Activated CD4-positive, alpha-beta T cell treated with anti-CD3 and anti-CD28 coated beads, Interleukin-2, Interleukin-4, amounts not matched to agents 100 ng/mL and 50 ng/mL, durations not matched to agents 16 hours and 8 hours (primary cell): ENCODE results near the gene BTAF1.
"Not testable (repeated sequence)": the region's sequence is repeated elsewhere in the genome, so short reads cannot be mapped to it uniquely, and the experiment has no call there.

ENCODE experiments used
- DNase-seq: peaks from one replicate; pipeline ENCODE4 v3.0.0-alpha.2; 2020; ENCODE audit warnings: low spot score

BTAF1 gene

DNA sequence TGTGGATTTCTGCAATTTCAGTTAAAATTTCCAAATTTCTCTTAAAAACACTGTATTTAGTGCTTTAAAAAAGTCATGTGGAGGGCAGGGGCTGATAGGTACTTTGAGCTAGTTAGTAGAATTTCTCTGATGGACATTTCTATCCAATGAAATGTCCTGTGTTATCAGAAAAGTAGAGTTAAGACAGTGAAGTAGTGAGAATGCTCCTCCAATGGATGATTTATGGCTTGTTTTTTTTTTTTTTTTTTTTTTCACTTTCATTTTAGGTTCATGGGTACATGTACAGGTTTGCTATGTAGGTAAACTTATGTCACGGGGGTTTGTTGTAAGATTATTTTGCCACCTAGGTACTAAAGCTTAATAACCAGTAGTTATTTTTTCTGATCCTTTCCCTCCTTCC lies 55.0 kb downstream of the BTAF1 start:
- DNase-seq: no peak

DNA sequence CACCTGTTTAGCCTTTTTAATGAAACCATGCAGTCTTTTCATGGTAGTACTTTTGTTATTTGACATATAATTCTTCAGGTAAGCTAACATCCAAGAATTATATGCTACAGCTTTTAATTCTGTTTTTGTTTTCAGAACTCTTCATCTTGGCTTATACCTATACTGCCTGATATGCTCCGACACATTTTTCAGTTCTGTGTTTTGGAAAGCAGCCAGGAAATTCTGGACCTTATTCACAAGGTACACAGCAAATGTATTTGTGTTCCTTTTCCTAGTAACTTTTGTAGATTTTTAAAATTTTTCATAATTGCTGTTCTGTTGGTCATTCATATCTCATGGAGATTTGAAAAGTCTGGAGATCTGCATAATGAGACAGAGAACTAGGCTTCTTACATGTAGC lies 56.7 kb downstream of the BTAF1 start:
- no peak for DNase-seq

DNA sequence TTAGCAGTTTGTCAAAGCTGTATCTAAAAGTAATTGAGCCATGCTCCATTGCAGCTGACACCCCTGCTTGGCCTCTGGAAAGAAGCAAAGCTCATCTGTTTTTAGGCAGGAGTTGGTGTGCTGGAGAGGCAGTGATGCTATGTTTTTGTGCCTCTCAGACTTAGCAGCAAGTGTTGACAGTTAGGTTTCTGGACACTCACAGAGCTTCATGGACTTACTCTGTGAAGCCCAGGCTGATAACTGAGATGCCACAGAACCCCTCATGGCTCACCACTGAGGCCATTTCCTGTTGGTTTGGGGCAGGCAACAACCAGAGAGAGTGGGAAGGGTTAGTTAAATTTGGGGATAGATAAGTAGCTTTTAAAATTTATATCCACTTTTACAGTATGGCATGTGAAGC lies 59.8 kb downstream of the BTAF1 start:
- DNase-seq: no peak

DNA sequence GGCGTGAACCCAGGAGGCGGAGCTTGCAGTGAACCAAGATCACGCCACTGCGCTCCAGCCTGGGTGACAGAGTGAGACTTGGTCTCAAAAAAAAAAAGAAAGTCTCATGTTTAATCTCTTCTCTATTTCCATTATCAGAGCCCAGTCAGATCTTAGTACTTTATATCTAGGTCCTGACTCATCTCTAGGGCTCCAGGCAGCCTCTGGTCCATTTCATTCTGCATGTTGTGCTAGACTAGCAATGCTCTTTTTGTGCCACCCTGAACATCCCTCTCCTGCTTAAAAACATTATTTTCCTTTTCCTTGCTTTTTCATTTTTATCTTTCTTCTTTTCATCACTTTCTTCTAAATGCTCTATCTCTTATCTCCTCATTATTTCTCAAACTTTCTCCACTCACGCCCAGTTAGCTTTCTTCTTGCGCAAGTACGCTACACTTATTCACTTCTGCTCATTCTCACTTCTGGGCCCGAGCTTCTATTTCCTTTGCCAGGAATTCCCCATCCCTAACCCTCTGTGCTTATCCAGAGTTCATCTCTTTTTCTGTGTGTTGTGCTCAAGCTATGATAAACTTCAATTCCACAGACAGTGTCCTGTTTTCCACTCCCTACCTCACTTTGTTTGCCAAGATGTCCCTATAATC lies 63.9 kb downstream of the BTAF1 start:
- no peak for DNase-seq

DNA sequence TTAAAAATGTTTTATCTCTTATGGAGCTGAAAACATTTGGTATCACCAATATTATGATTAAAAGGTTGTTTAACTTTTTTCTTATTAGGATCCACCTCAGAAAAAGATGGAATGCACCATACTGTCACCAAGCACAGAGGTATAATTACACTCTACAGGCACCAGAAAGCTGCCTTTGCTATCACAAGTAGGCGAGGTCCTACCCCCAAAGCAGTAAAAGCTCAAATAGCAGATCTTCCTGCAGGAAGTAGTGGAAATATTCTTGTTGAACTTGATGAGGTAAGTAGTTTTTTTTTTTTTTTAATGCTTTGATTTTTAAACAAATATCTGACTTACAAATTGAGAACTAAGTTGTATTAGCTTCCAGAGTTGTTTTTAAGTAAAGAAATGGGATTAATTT lies 68.5 kb downstream of the BTAF1 start:
- no peak for DNase-seq

DNA sequence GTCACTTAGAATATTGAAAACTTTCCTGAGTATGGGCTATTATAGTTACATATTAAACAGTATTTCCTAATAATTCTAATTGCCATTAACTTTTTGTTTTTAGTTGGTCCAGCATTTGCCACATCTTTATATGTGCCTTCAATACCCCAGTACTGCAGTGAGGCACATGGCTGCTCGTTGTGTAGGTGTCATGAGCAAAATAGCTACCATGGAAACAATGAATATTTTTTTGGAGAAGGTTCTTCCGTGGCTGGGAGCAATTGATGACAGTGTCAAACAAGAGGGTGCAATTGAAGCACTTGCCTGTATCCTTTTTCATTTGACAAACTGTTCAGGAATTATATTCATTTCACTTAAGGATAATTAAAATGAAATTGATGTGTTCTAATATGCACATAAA lies 72.7 kb downstream of the BTAF1 start:
- no peak for DNase-seq

DNA sequence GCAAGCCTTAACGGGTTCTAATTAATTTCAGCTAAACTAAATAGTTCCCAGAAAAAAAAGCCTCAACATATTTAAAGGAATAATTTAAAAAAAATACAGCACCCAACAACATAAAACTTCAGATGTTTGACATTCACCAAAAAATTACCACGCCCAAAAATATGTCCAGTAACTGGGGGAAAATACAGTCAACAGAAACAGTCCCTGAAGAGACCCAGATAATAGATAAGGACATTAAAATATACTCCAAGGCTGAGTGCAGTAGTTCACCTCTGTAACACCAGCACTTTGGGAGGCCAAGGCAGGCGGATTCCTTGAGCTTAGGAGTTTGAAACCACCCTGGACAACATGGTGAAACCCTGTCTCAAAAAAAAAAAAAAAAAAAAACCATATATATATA lies 78.0 kb downstream of the BTAF1 start:
- no peak for DNase-seq

DNA sequence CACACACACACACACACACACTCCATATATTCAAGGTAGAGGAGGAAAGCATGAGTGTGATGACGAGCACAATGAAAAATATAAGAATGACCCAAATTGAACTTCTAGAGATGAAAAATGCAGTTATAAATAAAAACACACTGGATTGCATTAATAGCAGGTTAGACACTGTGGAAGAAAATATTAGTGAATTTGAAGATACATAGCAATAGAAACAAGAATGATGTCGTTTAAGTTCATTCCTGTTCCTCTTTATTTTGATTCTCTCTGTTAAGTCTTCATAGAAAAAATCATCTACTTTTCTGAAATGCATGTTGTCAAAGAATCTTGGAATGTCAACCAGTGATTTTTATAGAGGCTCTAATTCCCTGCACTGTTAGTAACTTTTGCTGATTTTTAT lies 78.4 kb downstream of the BTAF1 start:
- no peak for DNase-seq

DNA sequence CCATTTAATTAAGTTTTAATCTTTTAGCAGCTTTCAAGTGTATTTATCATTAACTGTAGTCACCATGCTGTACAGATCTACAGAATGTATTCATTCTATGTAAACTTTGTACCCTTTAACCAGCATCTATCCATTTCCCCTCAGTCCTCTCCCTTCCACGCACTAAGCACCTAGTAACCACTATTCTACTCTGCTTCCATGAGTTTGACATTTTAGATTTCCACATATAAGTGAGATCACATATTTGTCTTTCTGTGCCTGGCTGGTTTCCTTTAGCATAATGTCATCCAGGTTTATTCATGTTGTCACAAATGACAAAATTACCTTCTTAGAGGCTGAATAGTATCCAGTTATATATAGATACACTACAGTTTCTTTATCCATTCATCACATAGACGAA lies 79.7 kb downstream of the BTAF1 start:
- no peak for DNase-seq

DNA sequence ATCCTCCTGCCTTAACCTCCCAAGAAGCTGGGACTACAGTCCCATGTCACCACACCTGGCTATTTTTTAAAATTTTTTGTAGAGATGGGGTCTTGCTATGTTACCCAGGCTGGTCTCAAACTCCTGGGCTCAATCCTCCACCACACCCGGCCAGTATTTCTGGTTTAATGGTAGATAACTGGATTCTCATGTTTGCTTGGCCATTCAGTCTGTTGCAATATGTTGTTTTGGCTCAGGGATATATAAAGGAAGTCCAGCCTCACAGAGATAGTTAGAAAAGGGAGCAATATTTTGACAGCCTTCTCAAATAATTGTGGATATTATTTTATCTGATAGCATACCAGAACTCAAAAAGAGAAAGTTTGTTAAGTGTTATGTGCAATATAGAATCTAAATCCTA lies 82.4 kb downstream of the BTAF1 start:
- no peak for DNase-seq

DNA sequence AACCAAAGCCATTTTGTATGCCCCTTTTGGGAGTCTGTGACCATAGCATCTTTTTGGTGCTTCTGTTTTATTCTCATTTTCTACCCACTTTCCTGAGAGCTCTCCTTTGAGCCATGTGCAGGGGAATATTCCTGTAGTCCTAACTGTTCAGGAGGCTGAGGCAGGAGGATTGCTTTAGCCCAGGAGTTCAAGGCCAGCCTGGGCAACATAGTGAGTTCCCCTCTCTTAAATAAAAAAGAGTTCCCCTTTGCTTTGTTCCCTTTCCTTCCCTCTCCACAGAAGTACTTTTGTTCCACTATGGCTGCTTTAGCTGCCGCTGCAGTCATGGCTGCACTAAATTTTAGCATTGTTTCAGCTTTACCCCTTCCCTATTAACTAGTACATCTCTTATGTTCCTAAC lies 85.9 kb downstream of the BTAF1 start:
- DNase-seq: no peak

DNA sequence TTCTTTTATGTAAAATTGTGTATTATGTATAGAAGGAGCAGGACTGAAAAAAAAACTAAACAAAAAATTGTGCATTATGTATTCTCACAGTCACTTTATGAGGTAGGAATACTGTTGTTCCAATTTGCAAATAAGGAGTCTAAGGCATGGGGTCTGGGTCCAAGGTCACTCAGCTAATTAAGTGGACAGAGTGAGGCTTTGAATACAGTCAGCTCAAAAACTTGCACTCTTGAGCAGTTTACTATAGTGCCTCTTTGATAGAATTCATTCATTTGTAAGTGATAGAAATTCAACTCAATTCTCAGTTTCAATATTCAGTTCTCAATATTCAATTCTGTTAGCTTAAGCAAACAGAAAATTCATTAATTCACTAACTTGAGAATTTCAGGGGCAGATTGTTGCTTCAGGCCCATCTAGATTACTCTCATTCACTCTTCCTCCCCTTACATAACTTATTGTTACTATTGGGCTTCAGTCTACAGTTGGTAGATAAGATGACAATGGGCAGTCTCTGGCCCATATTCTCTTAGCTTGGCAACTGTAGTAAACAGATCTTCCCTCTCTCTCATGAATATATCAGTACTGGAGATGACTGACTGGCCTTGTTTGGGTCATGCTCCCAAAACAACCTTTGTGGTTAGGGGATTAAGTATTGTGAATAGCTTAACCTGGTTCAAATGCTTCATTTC lies 86.6 kb downstream of the BTAF1 start:
- DNase-seq: no peak

DNA sequence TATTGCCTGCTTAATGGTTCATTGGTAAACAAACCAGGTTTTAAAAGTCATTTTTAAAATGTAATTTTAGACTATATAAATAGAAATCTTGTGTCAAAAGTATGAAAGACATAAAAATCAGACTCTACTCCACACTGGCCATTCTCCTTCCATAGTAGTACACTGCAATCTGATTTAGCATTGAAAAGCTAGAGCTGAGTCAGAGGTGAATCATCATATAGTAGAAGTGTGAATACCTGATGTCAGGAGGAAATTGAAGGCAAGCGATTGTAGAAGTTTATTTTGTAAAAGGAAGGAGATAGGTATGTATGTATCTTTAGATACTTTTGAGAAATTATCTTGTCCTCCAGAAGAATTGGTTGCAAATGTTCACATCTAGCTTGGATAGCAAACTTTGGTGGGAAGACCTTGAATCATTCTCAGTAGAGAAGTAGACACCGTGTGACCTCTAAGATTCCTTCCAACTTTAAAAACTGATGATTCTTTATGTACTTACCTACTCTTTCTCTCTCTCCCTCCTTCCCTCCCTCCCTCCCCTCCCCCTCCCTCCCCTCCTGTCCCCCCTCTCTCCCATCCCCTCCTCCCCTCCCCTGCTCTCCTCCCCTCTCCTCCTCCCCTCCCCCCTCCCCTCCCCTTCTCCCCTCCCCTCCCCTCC lies 88.1 kb downstream of the BTAF1 start:
- peak; percentile 54 for DNase-seq

DNA sequence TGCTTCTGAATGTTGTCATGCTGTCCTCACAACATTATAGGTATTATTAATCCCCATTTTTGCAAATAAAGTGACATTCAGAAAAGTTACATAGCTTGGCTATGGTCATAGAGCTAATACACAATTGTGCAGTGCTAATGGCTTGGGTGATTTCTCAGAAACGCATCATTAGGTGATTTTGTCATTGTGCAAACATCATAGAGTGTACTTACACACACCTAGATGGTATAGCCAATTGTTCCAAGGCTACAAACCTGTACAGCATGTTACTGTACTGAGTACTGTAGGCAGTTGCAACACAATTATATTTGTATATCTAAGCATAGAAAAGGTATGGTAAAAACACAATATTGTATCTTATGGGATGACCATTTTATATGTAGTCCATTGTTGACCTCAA lies 91.0 kb downstream of the BTAF1 start:
- DNase-seq: no peak

DNA sequence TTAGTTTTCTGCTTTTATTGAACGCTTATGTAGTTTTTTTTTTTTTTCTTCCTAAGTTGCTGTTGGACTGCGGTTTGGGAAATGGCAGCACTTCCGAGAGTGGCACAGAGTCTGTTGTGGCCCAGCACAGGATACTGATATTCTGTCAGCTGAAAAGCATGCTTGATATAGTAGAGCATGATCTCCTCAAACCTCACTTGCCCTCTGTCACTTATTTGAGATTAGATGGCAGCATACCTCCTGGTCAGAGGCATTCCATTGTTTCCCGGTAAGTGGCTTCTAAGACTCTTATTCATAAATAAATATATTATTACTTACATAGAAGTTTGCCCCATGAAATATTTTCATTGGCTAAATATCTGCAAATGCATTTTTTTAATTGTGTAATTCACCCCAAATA lies 101.1 kb downstream of the BTAF1 start:
- no peak for DNase-seq

DNA sequence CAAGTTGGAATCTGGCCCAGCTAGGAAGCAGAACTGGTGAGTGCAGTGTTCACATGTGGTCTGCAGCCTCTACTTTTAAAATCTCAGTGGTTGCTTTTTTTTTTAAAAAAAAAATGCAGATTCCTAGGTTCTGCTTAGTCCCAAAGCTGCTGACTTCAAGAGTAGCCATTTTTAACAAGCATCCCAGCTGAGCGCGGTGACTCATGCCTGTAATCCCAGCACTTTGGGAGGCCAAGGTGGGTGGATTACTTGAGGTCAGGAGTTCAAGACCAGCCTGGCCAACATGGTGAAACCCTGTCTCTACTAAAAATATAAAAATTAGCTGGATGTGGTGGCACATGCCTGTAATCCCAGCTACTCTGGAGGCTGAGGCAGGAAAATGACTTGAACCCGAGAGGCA lies 101.8 kb downstream of the BTAF1 start:
- not testable (repeated sequence) for DNase-seq

DNA sequence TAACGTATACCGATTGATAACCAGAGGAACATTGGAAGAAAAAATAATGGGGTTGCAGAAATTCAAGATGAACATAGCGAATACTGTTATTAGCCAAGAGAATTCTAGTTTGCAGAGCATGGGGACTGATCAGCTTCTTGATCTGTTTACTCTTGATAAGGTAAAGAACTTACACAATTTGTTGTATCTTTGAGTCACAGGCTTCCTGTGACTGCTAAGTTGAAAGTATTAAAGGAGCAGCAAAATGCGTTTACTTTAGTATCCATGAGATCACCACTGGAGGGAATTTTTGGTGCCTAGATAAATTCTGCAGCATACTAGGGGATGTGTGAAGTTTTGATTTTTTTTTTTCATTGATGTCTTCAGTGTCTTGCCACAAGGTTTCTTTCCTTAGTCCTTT lies 103.6 kb downstream of the BTAF1 start:
- no peak for DNase-seq

DNA sequence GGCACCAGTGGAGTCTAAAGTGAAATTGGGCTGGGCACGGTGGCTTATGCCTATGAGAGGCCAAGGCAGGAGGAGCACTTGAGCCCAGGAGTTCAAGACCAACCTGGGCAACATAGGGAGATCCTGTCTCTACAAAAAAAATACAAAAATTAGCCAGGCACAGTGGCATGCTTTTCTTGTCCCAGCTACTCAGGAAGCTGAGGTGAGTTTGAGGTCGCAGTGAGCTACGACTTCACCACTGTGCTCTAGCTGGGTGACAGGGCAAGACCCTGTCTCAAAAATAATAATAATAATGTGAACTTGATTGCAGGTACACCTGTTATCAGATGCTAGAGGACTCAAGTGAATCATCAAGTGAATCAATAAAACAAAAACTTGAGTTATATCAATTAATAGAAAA lies 108.0 kb downstream of the BTAF1 start:
- no peak for DNase-seq

DNA sequence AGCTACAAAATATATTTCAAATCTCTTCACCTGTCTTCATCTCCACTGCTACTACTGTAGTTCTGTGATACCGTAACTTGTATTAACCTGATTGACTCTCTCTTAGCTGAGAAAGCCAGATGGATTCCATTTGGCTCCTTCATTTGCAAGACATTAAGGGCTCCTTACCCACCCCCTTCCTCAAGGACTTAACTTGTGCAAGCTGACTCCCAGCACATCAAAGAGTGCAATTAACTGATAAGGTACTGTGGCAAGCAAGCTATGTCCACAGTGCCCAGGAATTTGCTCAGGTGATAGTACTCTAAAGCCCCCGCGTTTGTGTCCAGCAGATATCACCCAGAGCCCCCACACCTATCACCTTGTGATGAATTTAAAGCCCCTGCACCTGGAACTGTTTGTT lies 109.5 kb downstream of the BTAF1 start:
- not testable (repeated sequence) for DNase-seq

DNA sequence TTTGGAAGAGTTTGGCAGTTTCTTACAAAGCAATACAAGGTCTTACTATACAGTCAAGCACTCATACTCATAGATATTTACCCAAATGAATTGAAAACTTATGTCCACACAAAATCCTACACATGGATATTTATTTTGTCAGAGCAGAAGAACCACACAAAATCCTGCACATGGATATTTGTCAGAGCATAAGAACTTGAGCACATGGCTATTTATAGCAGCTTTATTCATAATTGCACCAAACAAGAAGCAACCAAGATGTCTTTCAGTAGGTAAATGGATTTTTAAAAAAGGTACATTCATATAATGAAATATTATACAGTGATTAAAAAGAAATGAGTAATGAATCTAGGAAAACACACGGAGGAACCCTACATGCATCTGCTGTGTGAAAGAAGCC lies 115.4 kb downstream of the BTAF1 start:
- DNase-seq: no peak

DNA sequence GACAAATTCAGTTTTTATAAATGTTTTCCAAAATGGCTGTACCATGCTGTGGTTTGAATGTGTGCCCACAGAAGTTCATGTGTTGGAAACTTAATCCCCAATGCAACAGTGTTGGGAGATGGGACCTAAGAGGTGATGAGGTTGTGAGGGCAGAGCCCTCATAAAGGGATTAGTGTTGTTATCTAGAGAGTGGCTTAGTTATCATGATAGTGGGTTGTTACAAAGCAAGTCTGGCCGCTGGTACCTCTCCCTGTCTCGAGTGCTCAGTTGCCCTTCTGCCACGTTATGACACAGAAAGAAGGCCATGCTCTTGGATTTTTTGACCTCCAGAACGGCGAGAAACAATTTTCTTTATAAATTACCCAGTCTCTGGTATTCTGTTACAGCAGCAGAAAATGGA lies 119.0 kb downstream of the BTAF1 start:
- DNase-seq: no peak

DNA sequence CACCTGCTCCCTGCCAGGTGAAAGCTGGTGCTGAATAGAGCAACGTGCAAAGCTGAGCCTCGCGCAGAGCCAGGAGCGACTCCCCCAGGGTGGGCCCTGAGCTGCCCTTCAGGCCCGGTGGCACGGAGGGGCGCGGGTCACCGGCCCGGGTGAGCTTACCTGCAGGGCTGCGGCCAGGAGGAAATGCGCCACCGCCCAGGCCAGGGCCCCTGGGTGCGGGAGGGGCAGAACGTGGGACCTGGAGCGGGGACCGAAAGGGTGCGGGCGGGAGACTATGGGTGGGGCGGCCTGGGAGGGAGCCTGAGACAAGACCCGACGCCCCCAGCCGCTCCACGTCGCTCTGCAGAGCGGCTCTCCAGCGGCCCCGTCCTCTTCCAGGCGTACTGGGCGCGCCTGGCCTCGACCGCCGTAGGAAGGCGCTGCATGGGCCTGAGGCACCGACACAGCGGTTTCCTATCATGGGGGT lies 122.1 kb downstream of the BTAF1 start:
- DNase-seq: no peak

DNA sequence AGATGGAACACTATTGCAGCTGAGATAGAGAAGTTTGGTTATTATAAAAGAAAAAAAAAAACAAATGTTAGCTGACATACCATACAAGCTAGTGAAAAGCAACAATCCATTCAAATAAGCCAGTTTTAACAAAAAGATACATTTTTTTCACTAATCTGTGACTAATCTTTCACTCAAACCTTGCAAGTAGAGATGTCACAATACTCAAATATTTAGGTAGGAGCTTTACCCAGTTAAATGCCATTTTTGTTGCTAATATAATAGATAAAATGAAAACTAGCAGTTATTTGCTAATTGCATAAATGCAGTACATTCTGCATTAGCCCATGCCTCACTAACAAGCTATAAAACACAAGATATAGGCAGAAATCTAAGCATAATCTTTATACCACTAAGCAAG lies 123.6 kb downstream of the BTAF1 start:
- DNase-seq: no peak

DNA sequence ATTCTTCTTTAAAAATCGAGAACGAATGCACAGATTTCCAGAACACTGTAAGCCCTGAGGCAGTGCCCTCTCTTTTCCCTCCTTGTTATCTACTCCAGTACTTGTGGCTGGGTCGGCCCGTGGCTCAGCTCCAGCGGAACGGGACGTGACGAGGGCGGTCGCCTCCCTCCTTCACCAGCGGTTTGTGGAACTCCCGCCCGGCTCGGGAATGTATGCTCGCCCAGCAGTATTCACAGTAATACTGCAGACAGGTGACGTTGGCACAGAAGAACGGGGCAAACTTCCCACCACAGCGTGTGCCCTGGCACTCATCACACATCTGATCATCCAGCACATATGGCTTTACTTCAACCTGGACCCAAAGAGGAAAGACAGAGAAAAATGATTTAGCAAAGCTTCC lies 128.5 kb downstream of the BTAF1 start:
- DNase-seq: no peak
